ENCODE results near the gene HP1BP3. TPM values are rescaled to one million over a fixed set of nuclear protein-coding genes. Genes with fewer than 3 reads are reported as not detected.

Gene HP1BP3
- total and polyA plus RNA-seq, 4 donors: 34.8 to 115 (median 72.7) TPM

DNA sequence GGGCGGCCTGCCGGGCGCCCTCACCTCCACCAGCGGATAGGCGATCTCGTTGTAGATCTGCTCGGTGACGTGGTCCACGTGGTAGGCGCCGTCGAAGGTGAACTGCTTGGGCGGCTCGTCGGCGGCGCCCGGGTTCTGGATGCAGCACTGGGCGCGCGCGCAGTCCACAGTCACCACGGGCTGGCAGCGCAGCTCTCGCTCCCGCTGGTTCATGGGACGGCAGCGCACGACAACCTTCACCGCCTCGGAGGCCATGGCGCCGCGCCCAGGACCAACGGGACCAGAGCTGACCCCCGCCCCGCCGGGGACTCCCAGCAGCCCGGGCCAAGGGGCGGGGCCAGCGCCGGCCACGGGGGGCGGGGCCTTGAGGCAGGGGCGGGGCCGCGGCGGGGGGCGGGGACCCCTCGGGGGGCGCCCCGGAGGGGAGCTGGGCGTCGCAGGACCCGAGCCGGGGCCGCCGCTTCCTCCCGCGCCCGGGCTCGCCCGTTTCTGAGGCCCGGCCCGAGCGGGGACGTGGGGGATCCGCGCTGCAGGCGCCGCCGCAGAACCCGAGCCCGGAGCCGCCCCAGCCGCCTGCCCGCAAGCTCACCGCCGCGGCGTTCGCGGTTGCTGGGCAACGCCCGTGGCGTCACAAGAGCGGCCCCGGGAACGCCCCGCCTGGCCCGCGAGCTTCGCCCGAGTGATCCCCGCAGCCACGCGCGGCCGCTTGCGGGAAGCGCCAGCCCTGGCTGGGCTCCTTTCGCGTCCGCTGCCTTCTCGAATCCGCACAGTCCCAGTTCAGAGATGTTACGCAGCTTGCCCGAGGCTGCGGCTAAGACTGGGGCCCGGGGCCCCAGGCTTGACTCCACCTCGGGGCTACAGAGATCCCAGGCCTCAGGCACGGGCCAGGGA, 69.4 kb downstream of the HP1BP3 start, which contains the start of gene KIF17:
KIF17 (minus strand) TSS at position 556 of the 891 bp plus-strand sequence; CDS start at position 255, 301 bp downstream.
- Histone ChIP-seq H3K27me3 (ENCODE audit: control insufficient read depth in 4 of 4, insufficient read depth in 4 of 4, low read length in 3 of 4) (no peaks in the 10 kb centered on the region), H3K27ac (ENCODE audit: low read depth in 1 of 2, low read length in 2 of 2) (no peak within 1 kb of the TSS), H3K36me3 (ENCODE audit: control insufficient read depth in 4 of 4, insufficient read depth in 3 of 4, low read depth in 1 of 4, low read length in 3 of 4) (no peaks in the 10 kb centered on the region), H3K4me3 (ENCODE audit: low read depth in 1 of 3, low read length in 3 of 3) (peak within 1 kb of the TSS in 1 of 3 donors; percentile 57), H3K9ac (ENCODE audit: low read depth in 1 of 2, low read length in 2 of 2) (no peak within 1 kb of the TSS), H3K9me3 (ENCODE audit: control insufficient read depth in 4 of 4, low read length in 3 of 4) (no peaks in the 10 kb centered on the region), H3K4me1 (ENCODE audit: control insufficient read depth in 4 of 4, insufficient read depth in 4 of 4, low read length in 3 of 4) (peaks cover 0 to 8% (median 5%) of the 10 kb centered on the region in 4 donors)
- 5% methylated on average over 112 of the region's 112 CpGs for WGBS
- no peak for TF ChIP-seq FOXA1 (IDR thresholded peaks at IDR 0.05)
- DNase-seq (ENCODE audit: low spot score): peak; percentile 83

GRCh38 chr1:20716232-20716631, 70.9 kb downstream of the HP1BP3 start:
- DNase-seq (ENCODE audit: low spot score): no peak
- H3K9me3 ChIP-seq (ENCODE audit: control insufficient read depth in 4 of 4, low read length in 3 of 4): no peaks in the 10 kb centered on the region
- WGBS: 81% methylated on average over 13 of the region's 13 CpGs
- no peak overlapping the region for H3K27ac ChIP-seq (ENCODE audit: low read depth in 1 of 2, low read length in 2 of 2)
- no peak overlapping the region for H3K9ac ChIP-seq (ENCODE audit: low read depth in 1 of 2, low read length in 2 of 2)
- no peak for TF ChIP-seq NR2F2 (IDR thresholded peaks at IDR 0.05)
- TF ChIP-seq ZBTB33 (IDR thresholded peaks at IDR 0.05): no peak
- TF ChIP-seq FOXA1 (IDR thresholded peaks at IDR 0.05): no peak
- TF ChIP-seq HNF4A (conservative IDR thresholded peaks at IDR 0.05): no peak
- no peak for TF ChIP-seq SP1 (IDR thresholded peaks at IDR 0.05)
- TF ChIP-seq, protein P1, sequence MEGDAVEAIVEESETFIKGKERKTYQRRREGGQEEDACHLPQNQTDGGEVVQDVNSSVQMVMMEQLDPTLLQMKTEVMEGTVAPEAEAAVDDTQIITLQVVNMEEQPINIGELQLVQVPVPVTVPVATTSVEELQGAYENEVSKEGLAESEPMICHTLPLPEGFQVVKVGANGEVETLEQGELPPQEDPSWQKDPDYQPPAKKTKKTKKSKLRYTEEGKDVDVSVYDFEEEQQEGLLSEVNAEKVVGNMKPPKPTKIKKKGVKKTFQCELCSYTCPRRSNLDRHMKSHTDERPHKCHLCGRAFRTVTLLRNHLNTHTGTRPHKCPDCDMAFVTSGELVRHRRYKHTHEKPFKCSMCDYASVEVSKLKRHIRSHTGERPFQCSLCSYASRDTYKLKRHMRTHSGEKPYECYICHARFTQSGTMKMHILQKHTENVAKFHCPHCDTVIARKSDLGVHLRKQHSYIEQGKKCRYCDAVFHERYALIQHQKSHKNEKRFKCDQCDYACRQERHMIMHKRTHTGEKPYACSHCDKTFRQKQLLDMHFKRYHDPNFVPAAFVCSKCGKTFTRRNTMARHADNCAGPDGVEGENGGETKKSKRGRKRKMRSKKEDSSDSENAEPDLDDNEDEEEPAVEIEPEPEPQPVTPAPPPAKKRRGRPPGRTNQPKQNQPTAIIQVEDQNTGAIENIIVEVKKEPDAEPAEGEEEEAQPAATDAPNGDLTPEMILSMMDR (IDR thresholded peaks at IDR 0.05; ENCODE audit: low read depth, low read length, missing input control): no peak
- no peak for TF ChIP-seq HNF4G (IDR thresholded peaks at IDR 0.05)
- H3K4me1 ChIP-seq (ENCODE audit: control insufficient read depth in 4 of 4, insufficient read depth in 4 of 4, low read length in 3 of 4): peaks cover 0 to 8% (median 5%) of the 10 kb centered on the region in 4 donors
- H3K27me3 ChIP-seq (ENCODE audit: control insufficient read depth in 4 of 4, insufficient read depth in 4 of 4, low read length in 3 of 4): no peaks in the 10 kb centered on the region
- H3K36me3 ChIP-seq (ENCODE audit: control insufficient read depth in 4 of 4, insufficient read depth in 3 of 4, low read depth in 1 of 4, low read length in 3 of 4): no peaks in the 10 kb centered on the region
- H3K4me3 ChIP-seq (ENCODE audit: low read depth in 1 of 3, low read length in 3 of 3): no peak overlapping the region

GRCh38 chr1:20715406-20715805, 71.7 kb downstream of the HP1BP3 start:
- WGBS: 92% methylated on average over 15 of the region's 15 CpGs
- no peak for DNase-seq (ENCODE audit: low spot score)
- Histone ChIP-seq H3K27me3 (ENCODE audit: control insufficient read depth in 4 of 4, insufficient read depth in 4 of 4, low read length in 3 of 4) (no peaks in the 10 kb centered on the region), H3K9ac (ENCODE audit: low read depth in 1 of 2, low read length in 2 of 2) (no peak overlapping the region), H3K36me3 (ENCODE audit: control insufficient read depth in 4 of 4, insufficient read depth in 3 of 4, low read depth in 1 of 4, low read length in 3 of 4) (no peaks in the 10 kb centered on the region), H3K4me1 (ENCODE audit: control insufficient read depth in 4 of 4, insufficient read depth in 4 of 4, low read length in 3 of 4) (peaks cover 0 to 8% (median 5%) of the 10 kb centered on the region in 4 donors), H3K9me3 (ENCODE audit: control insufficient read depth in 4 of 4, low read length in 3 of 4) (no peaks in the 10 kb centered on the region), H3K27ac (ENCODE audit: low read depth in 1 of 2, low read length in 2 of 2) (no peak overlapping the region), H3K4me3 (ENCODE audit: low read depth in 1 of 3, low read length in 3 of 3) (no peak overlapping the region)
- TF ChIP-seq FOXA2 (IDR thresholded peaks at IDR 0.05): no peak
- TF ChIP-seq ZBTB33 (IDR thresholded peaks at IDR 0.05): no peak
- TF ChIP-seq HNF4G (IDR thresholded peaks at IDR 0.05): no peak
- TF ChIP-seq GABPA (IDR thresholded peaks at IDR 0.05 in 1 of 2, conservative IDR thresholded peaks at IDR 0.05 in 1 of 2): no peak
- no peak for TF ChIP-seq EGR1 (IDR thresholded peaks at IDR 0.05; ENCODE audit: low read depth in 2 of 2)
- no peak for TF ChIP-seq SP1 (IDR thresholded peaks at IDR 0.05)
- no peak for TF ChIP-seq RXRA (IDR thresholded peaks at IDR 0.05)
- TF ChIP-seq, protein P2, sequence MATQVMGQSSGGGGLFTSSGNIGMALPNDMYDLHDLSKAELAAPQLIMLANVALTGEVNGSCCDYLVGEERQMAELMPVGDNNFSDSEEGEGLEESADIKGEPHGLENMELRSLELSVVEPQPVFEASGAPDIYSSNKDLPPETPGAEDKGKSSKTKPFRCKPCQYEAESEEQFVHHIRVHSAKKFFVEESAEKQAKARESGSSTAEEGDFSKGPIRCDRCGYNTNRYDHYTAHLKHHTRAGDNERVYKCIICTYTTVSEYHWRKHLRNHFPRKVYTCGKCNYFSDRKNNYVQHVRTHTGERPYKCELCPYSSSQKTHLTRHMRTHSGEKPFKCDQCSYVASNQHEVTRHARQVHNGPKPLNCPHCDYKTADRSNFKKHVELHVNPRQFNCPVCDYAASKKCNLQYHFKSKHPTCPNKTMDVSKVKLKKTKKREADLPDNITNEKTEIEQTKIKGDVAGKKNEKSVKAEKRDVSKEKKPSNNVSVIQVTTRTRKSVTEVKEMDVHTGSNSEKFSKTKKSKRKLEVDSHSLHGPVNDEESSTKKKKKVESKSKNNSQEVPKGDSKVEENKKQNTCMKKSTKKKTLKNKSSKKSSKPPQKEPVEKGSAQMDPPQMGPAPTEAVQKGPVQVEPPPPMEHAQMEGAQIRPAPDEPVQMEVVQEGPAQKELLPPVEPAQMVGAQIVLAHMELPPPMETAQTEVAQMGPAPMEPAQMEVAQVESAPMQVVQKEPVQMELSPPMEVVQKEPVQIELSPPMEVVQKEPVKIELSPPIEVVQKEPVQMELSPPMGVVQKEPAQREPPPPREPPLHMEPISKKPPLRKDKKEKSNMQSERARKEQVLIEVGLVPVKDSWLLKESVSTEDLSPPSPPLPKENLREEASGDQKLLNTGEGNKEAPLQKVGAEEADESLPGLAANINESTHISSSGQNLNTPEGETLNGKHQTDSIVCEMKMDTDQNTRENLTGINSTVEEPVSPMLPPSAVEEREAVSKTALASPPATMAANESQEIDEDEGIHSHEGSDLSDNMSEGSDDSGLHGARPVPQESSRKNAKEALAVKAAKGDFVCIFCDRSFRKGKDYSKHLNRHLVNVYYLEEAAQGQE (IDR thresholded peaks at IDR 0.05): no peak
- no peak for TF ChIP-seq NR2F2 (IDR thresholded peaks at IDR 0.05)
- TF ChIP-seq, protein P3, sequence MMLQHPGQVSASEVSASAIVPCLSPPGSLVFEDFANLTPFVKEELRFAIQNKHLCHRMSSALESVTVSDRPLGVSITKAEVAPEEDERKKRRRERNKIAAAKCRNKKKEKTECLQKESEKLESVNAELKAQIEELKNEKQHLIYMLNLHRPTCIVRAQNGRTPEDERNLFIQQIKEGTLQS (IDR thresholded peaks at IDR 0.05): no peak
- TF ChIP-seq YY1 (IDR thresholded peaks at IDR 0.05): no peak
- TF ChIP-seq RAD21 (IDR thresholded peaks at IDR 0.05): no peak
